RWPE1 (cell line): ENCODE data around the gene DTNB.

ENCODE experiments used
- CTCF ChIA-PET: fragments of 350-600 bp; sonication (Branson Sonifier 250); formaldehyde crosslinking; extraction: SDS; loops from one replicate; lab custom pipeline; 2021; lab: Yijun Ruan, JAX
- POLR2A ChIA-PET: fragments of 400-600 bp; formaldehyde crosslinking; extraction: SDS; loops from one replicate; lab custom pipeline; 2020; ENCODE audit warnings: antibody characterized with exemption; ENCODE audit not compliant: low non-redundant PET; lab: Yijun Ruan, JAX
- DNase-seq: peaks from one replicate; pipeline ENCODE4 v3.0.0; 2012; ENCODE audit warnings: low spot score
- H3K27ac ChIP-seq: fragments of 450-650 bp; 2 replicates; pipeline ENCODE4 v1.5.1; 2017
- CTCF ChIP-seq: fragments of 450-650 bp; conservative IDR thresholded peaks from 2 replicates; pipeline ENCODE4 v1.5.1; 2017; ENCODE audit warnings: low read depth, mild to moderate bottlenecking

Gene DTNB

GRCh38 chr2:25361261-25362048 is 311.9 kb downstream of the DTNB start:
- no peak for DNase-seq
- no peak for TF ChIP-seq CTCF
- POLR2A ChIA-PET: interaction anchor here (0.5 kb wide), 1 partner anchor 147 kb away, joined by 3 read pairs; no protein-coding TSS in a partner anchor
- H3K27ac ChIP-seq: peak overlapping the region; percentile 58
- CTCF ChIA-PET: interaction anchor here (0.6 to 2.2 kb wide), 16 partner anchors 11 to 1148 kb away, joined by 3 to 11 read pairs (median 3); no protein-coding TSS in a partner anchor

GRCh38 chr2:25358836-25359235 is 314.5 kb downstream of the DTNB start:
- DNase-seq: no peak
- CTCF ChIA-PET: interaction anchor here (1.1 kb wide), 1 partner anchor 109 kb away, joined by 3 read pairs; no protein-coding TSS in a partner anchor

GRCh38 chr2:25358249-25358815 is 315.0 kb downstream of the DTNB start:
- TF ChIP-seq CTCF: no peak
- DNase-seq: no peak
- H3K27ac ChIP-seq: no peak overlapping the region
- ChIA-PET POLR2A (no interaction called here), CTCF (interaction anchor here (1.1 kb wide), 1 partner anchor 109 kb away, joined by 3 read pairs; no protein-coding TSS in a partner anchor)

More at GRCh38 chr2:25358836-25359235, 314.5 kb downstream of the DTNB start:
- no peak for TF ChIP-seq CTCF
- POLR2A ChIA-PET: no interaction called here
- no peak overlapping the region for H3K27ac ChIP-seq

GRCh38 chr2:25356088-25356487 is 317.3 kb downstream of the DTNB start:
- POLR2A ChIA-PET: no interaction called here
- TF ChIP-seq CTCF: no peak
- CTCF ChIA-PET: no interaction called here

GRCh38 chr2:25355270-25355669 is 318.1 kb downstream of the DTNB start:
- TF ChIP-seq CTCF: no peak
- ChIA-PET POLR2A (no interaction called here), CTCF (no interaction called here)
- DNase-seq: no peak
- no peak overlapping the region for H3K27ac ChIP-seq

More at GRCh38 chr2:25356088-25356487, 317.3 kb downstream of the DTNB start:
- DNase-seq: no peak
- no peak overlapping the region for H3K27ac ChIP-seq

- DNase-seq: no peak
- POLR2A ChIA-PET: no interaction called here
- no peak for TF ChIP-seq CTCF
- CTCF ChIA-PET: interaction anchor here (0.6 kb wide), 1 partner anchor 22 kb away, joined by 3 read pairs; no protein-coding TSS in a partner anchor
- no peak overlapping the region for H3K27ac ChIP-seq
Measured at GRCh38 chr2:25354116-25354515, 319.3 kb downstream of the DTNB start.
